Measurements from ENCODE around the gene RIMS4.

Gene RIMS4

DNA sequence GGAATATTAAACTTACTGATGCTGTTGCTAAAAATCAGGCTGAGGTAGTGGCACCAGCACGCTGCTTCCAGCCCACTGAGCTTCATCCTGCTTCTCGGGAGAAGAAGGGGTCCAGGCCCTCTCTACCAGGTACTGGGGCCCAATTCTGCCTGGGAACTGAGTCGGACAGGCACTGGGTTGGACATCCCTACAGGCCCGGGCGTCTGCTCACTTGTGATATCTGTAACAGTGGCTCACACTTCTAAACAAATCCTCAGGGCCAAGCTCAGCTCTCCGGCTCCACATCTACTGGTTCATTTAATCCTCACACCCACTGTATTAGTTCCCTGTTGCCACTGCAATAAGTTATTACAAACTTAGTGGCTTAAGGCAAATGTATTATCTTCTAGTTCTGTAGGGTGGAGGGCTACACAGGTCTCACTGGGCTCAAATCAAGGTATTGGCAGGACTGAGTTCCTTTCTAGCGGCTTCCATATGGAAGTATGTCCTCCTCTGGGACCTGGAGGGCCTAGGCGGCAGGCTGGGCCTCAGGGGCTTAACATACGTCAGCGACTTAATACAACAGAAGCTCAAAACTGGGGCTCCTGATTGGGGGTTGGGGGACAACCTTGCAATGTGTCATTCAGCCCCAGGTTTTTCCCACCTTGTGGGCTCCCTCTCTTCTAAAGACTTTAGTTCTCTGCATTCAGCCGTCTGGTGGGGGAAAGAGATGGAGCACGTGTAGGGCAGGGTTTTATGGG lies 66.3 kb downstream of the RIMS4 start:
- TF ChIP-seq, protein P1, sequence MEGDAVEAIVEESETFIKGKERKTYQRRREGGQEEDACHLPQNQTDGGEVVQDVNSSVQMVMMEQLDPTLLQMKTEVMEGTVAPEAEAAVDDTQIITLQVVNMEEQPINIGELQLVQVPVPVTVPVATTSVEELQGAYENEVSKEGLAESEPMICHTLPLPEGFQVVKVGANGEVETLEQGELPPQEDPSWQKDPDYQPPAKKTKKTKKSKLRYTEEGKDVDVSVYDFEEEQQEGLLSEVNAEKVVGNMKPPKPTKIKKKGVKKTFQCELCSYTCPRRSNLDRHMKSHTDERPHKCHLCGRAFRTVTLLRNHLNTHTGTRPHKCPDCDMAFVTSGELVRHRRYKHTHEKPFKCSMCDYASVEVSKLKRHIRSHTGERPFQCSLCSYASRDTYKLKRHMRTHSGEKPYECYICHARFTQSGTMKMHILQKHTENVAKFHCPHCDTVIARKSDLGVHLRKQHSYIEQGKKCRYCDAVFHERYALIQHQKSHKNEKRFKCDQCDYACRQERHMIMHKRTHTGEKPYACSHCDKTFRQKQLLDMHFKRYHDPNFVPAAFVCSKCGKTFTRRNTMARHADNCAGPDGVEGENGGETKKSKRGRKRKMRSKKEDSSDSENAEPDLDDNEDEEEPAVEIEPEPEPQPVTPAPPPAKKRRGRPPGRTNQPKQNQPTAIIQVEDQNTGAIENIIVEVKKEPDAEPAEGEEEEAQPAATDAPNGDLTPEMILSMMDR (IDR thresholded peaks at IDR 0.05; ENCODE audit: insufficient read depth, low read depth, low read length, missing control alignments) = no peak
- DNase-seq (ENCODE audit: low read depth) = no peak
- no peak overlapping the region for H3K4me3 ChIP-seq (ENCODE audit: low read length)

DNA sequence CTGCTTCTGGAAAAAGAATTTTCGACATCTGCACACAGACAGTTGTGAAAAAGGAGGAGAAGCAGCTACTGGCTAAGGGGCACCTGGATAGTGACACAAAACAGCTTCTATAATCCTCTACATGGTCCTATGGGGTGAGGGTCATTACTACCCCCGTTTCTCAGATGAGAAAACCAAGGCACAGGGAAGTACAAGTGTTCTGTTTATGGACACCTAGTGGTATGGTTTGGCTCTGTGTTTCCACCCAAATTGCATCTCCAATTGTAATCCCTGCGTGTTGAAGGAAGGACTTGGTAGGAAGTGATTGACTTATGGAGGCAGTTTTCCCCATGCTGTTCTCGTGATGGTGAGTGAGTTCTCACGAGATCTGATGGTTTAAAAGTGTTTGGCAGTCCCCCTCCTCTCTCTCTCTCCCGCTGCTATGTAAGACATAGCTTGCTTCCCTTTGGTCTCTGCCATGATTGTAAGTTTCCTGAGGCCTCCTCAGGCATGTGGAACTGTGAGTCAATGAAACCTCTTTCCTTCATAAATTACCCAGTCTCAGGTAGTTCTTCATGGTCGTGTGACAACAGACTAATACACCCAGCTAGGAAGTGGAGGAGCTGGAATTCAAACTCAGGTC lies 67.2 kb downstream of the RIMS4 start:
- no peak for DNase-seq (ENCODE audit: low read depth)
- TF ChIP-seq, protein P1 (IDR thresholded peaks at IDR 0.05; ENCODE audit: insufficient read depth, low read depth, low read length, missing control alignments) = no peak

DNA sequence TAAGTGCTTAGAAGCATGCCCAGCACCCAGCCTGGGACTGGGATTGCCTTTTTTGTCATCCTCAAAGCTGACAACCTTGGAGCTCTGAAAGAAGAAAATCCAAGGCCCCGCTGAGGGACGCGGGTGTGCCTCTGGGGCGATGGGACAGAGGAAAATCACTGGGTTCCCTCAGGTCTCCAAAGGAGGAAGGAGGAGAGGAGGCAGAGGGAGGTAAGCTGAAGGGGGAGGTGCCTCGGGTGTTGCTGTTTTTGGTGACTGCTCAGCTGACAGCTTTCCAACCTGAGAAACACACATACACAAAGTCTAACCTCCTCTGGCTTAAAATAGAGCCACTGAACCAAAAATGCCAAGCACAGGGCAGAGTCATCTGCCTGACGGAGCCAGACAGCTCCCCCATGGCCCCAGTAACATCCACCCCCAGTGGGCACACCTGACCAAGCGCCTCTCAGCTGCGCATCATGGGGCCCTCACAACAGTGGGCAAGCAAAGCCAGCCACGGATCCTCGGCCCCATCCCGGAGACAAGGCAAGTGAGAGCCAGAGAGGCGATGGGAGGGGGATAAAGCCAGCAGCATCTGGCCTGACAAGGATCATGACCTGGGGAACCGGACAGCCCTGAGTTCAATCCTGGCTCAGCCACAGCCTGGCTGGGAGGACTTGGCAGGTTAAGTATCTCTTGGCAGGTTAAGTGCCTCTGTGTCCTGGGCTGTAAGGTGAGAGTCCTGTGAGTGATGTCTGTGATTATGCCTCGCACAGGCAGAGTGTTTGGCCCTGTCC lies 67.9 kb downstream of the RIMS4 start:
- no peak overlapping the region for H3K4me3 ChIP-seq (ENCODE audit: low read length)
- DNase-seq (ENCODE audit: low read depth) = no peak
- TF ChIP-seq, protein P1 (IDR thresholded peaks at IDR 0.05; ENCODE audit: insufficient read depth, low read depth, low read length, missing control alignments) = no peak

More for the DNA sequence above, 67.2 kb downstream of the RIMS4 start:
- H3K4me3 ChIP-seq (ENCODE audit: low read length) = no peak overlapping the region

DNA sequence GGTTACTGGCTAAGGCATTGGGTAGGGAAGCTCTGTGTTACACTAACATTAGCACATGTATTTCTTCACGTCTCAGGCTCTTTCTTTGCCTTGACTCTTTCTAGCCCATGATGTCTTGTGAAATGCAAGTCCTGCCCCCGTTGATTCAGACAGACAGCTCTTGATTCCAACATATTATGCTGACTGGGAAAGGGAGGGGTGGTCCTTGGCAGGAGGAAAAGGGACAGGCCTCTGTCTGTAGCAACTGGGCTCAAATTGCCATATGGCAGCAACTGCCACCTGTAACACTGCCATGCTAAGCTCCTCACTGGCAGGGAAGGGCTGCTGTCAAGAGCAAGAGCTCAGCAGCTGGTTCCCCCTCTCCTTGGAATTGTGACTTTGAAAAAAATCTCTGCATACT lies 70.4 kb downstream of the RIMS4 start:
- no peak for DNase-seq (ENCODE audit: low read depth)
- TF ChIP-seq, protein P1 (IDR thresholded peaks at IDR 0.05; ENCODE audit: insufficient read depth, low read depth, low read length, missing control alignments) = no peak
- no peak overlapping the region for H3K4me3 ChIP-seq (ENCODE audit: low read length)

DNA sequence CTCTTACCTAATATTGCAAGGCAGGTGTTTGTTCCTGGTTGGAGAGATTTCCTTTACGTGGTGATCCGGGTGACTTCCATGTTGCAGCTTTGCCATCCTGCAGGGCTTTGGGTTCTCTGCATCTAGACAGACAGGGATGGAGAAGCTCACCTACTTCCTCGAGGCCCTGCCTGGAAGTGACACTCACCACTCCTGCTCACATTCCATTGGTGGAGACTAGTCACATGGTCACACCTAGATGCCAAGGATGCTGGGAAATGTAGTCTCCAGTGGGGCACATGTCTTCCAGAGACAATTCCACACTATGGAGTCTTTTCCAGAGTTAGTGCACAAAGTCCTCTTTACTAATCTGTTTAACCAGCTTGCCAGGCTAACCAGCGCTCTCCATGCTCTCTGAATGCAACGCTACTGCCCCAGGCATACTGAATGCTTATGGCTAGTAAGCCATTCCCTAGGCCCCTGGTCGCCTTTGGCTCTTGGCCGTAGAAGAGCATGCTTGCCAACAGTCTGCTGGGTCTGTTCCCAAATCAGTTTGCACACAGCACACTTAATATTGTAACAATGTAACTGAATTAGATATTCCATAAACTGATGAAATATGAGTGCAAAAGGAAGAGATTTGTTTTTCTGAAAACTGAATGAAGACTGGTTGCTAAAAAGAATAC lies 71.4 kb downstream of the RIMS4 start:
- TF ChIP-seq, protein P1 (IDR thresholded peaks at IDR 0.05; ENCODE audit: insufficient read depth, low read depth, low read length, missing control alignments) = no peak
- DNase-seq (ENCODE audit: low read depth) = peak; percentile 79
- H3K4me3 ChIP-seq (ENCODE audit: low read length) = no peak overlapping the region

DNA sequence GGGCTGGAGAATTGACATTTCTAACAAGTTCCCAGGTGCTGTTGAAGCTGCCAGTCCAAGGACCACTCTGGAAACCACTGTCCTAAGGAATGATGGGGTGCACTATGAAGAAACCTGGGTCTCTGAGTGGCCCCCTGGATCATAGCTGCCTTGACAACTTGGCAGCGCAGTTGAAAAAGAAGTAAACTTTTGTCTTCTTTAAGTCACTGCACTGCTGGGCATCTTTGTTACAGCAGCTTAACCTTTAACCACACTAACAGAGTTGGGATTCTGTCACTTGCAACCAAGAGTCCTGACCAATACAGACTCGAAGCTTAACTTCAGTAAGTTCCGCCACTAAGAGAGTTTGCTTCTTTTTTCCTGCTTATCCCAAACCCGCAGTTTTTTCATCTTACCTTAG lies 73.2 kb downstream of the RIMS4 start:
- TF ChIP-seq, protein P1 (IDR thresholded peaks at IDR 0.05; ENCODE audit: insufficient read depth, low read depth, low read length, missing control alignments) = no peak
- no peak for DNase-seq (ENCODE audit: low read depth)
- H3K4me3 ChIP-seq (ENCODE audit: low read length) = no peak overlapping the region
